HG03575 (cell line): ENCODE measurements around the gene KPNA6.

ENCODE experiments used
- ATAC-seq: cut with Tn5 transposase; IDR thresholded peaks from one replicate; pipeline ENCODE4 v1.9.1; 2021; ENCODE audit not compliant: unreplicated experiment, insufficient number of reproducible peaks, low FRiP score; ENCODE audit errors: extremely low read depth

The KPNA6 gene

GRCh38 chr1:32179443-32180185, 71.8 kb downstream of the KPNA6 start, which contains the start of gene TXLNA:
Gene TXLNA (plus strand): TSS chr1:32179675. CDS start chr1:32180346, 671 bp downstream.
- no peak for ATAC-seq

- no peak for ATAC-seq
Measured at GRCh38 chr1:32180186-32181060, 72.6 kb downstream of the KPNA6 start.

GRCh38 chr1:32181065-32181464, 73.2 kb downstream of the KPNA6 start:
- no peak for ATAC-seq

GRCh38 chr1:32181563-32181962, 73.7 kb downstream of the KPNA6 start:
- no peak for ATAC-seq

GRCh38 chr1:32182060-32182459, 74.2 kb downstream of the KPNA6 start:
- ATAC-seq: no peak

- ATAC-seq: no peak
Measured at GRCh38 chr1:32184650-32185049, 76.8 kb downstream of the KPNA6 start.

GRCh38 chr1:32186077-32186476, 78.2 kb downstream of the KPNA6 start:
- ATAC-seq: no peak

GRCh38 chr1:32186491-32186890, 78.6 kb downstream of the KPNA6 start:
- no peak for ATAC-seq

GRCh38 chr1:32187850-32188249, 80.0 kb downstream of the KPNA6 start:
- no peak for ATAC-seq

- no peak for ATAC-seq
Measured at GRCh38 chr1:32192220-32192948, 84.5 kb downstream of the KPNA6 start.

GRCh38 chr1:32194984-32195383, 87.1 kb downstream of the KPNA6 start:
- ATAC-seq: no peak

GRCh38 chr1:32195531-32195930, 87.7 kb downstream of the KPNA6 start:
- no peak for ATAC-seq

- ATAC-seq: no peak
Measured at GRCh38 chr1:32195972-32196823, 88.3 kb downstream of the KPNA6 start.

- ATAC-seq: no peak
Measured at GRCh38 chr1:32197074-32197473, 89.2 kb downstream of the KPNA6 start.

- ATAC-seq: no peak
Measured at GRCh38 chr1:32197837-32198236, 90.0 kb downstream of the KPNA6 start.

- no peak for ATAC-seq
Measured at GRCh38 chr1:32198237-32199042, 90.6 kb downstream of the KPNA6 start.

GRCh38 chr1:32199043-32199716, 91.3 kb downstream of the KPNA6 start:
- no peak for ATAC-seq
